MM.1S (cell line): Measurements from ENCODE around the gene AZIN2.

Source experiments
- CTCF ChIP-seq: fragments of 300-600 bp; sonication (generic); IDR thresholded peaks from 2 replicates; pipeline ENCODE4 v1.5.1; 2016; ENCODE audit warnings: antibody characterized with exemption, low read length, mixed read lengths
- EZH2 ChIP-seq: fragments of 300-600 bp; sonication (generic); optimal IDR thresholded peaks from 2 replicates; pipeline ENCODE3; 2017; ENCODE audit warnings: low read depth, mild to moderate bottlenecking, antibody characterized with exemption, low read length, mixed read lengths

- no peak for TF ChIP-seq CTCF
- no peak for TF ChIP-seq EZH2
Measured at GRCh38 chr1:33140153-33141149, 59.5 kb downstream of the AZIN2 start.
